Activated T-helper 17 cell treated with anti-CD3 and anti-CD28 coated beads, Interleukin-2, amount 50 U/mL, for 72 hours (primary cell): Measurements from ENCODE around the gene TMEM181. TPM values are rescaled to one million over a fixed set of nuclear protein-coding genes. Genes with fewer than 3 reads are reported as not detected.
"Not testable (repeated sequence)": the region's sequence is repeated elsewhere in the genome, so short reads cannot be mapped to it uniquely, and the experiment has no call there.

ENCODE experiments used
- ATAC-seq: fragments of 150-1000 bp; cut with Tn5 transposase; replicated peaks from 2 replicates; pipeline ENCODE4 v1.10.0; 2021; ENCODE audit warnings: mild to moderate bottlenecking, moderate library complexity
- H3K27ac Mint-ChIP-seq: one replicate; pipeline ENCODE4 v1.8.0; 2022; ENCODE audit warnings: mixed read lengths
- H3K27me3 Mint-ChIP-seq: one replicate; pipeline ENCODE4 v1.8.0; 2022; ENCODE audit warnings: mixed read lengths
- H3K36me3 Mint-ChIP-seq: one replicate; pipeline ENCODE4 v1.8.0; 2022; ENCODE audit warnings: low read depth, mild to moderate bottlenecking, mixed read lengths
- H3K4me1 Mint-ChIP-seq: one replicate; pipeline ENCODE4 v1.8.0; 2022; ENCODE audit warnings: mixed read lengths
- H3K4me3 Mint-ChIP-seq: one replicate; pipeline ENCODE4 v1.8.0; 2022; ENCODE audit warnings: mild to moderate bottlenecking, mixed read lengths
- H3K9me3 Mint-ChIP-seq: one replicate; pipeline ENCODE4 v1.8.0; 2022; ENCODE audit warnings: mixed read lengths
- total RNA-seq, 2 donors: library from RNA; stranded (reverse); gene quantifications; one replicate each; pipeline ENCODE4 v1.2.3, GENCODE V29; 2022

The TMEM181 gene
- total RNA-seq, 2 donors from 2014 or later, result 11.8 to 16.4 TPM

DNA sequence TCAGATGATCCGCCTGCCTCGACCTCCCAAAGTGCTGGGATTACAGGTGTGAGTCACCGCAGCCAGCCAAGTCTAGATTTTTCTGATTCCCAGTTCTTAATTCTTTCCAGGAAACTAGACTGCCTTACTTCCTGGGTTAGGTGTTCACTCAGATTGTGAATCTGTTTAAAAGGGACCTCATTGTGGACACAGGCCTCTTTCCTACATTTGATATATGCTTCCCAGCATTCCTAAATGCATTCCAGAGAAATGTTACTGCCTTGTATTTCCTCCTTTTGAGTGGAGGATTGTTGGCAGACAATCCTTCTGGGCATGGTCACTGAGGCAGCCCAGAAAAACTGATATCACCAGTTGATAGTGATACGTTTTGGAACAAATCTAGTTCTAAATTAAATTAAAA, 15.7 kb downstream of the TMEM181 start:
- Mint-ChIP-seq H3K27ac (peak overlapping the region; percentile 96), H3K36me3 (peaks cover 88% of the 10 kb centered on the region), H3K4me3 (no peak overlapping the region), H3K9me3 (no peaks in the 10 kb centered on the region), H3K27me3 (no peaks in the 10 kb centered on the region), H3K4me1 (peaks cover 30% of the 10 kb centered on the region)
- no peak for ATAC-seq

DNA sequence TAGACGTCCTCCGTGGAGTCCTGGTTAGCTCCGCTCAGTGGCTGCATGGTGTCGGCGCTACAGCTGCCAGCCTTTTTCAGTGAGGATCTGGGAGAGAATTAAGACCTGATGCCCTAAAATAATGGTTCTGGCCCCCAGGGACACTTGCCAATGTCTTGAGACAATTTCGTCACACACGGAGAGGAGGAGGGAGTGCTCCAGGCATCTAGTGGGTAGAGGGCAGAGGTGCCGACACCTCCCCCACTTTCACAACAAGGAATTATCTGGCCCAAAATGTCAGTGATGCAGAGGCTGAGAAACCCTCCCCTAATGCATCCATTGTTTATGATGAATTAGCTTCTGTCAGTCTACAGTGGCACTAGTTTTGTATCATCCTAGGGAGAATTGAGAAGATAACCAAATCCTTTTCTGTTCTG, 24.4 kb downstream of the TMEM181 start:
- Mint-ChIP-seq H3K4me1 (no peaks in the 10 kb centered on the region), H3K27me3 (no peaks in the 10 kb centered on the region), H3K9me3 (no peaks in the 10 kb centered on the region), H3K27ac (peak overlapping the region; percentile 73), H3K4me3 (no peak overlapping the region), H3K36me3 (peaks cover 100% of the 10 kb centered on the region)
- no peak for ATAC-seq

DNA sequence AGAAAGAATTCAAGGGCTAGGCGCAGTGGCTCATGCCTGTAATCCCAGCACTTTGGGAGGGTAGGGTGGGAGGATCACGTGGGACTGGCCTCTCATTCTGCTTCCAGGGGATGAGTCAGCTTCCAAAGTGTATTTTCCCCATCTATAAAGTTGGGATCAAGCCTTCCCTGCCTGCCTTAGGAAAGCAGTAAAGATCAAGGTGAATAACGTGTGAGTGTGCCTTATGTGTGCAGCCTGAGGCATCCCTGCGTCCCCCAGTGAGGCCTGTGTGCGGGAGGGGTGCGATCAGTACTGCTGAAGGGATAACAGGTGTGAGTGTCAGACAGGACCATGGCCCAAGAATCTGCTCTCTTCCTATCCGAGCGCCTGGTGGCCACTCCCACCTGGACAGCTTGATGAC, 26.8 kb downstream of the TMEM181 start:
- Mint-ChIP-seq H3K36me3 (peaks cover 100% of the 10 kb centered on the region), H3K9me3 (no peaks in the 10 kb centered on the region), H3K27me3 (no peaks in the 10 kb centered on the region), H3K4me3 (no peak overlapping the region), H3K27ac (no peak overlapping the region), H3K4me1 (no peaks in the 10 kb centered on the region)
- ATAC-seq, result no peak

GRCh38 chr6:158589366-158589765, 29.5 kb downstream of the TMEM181 start:
- Mint-ChIP-seq H3K9me3 (no peaks in the 10 kb centered on the region), H3K36me3 (peaks cover 99% of the 10 kb centered on the region), H3K4me3 (no peak overlapping the region), H3K27me3 (no peaks in the 10 kb centered on the region), H3K4me1 (no peaks in the 10 kb centered on the region), H3K27ac (peak overlapping the region; percentile 54)
- ATAC-seq, result no peak

DNA sequence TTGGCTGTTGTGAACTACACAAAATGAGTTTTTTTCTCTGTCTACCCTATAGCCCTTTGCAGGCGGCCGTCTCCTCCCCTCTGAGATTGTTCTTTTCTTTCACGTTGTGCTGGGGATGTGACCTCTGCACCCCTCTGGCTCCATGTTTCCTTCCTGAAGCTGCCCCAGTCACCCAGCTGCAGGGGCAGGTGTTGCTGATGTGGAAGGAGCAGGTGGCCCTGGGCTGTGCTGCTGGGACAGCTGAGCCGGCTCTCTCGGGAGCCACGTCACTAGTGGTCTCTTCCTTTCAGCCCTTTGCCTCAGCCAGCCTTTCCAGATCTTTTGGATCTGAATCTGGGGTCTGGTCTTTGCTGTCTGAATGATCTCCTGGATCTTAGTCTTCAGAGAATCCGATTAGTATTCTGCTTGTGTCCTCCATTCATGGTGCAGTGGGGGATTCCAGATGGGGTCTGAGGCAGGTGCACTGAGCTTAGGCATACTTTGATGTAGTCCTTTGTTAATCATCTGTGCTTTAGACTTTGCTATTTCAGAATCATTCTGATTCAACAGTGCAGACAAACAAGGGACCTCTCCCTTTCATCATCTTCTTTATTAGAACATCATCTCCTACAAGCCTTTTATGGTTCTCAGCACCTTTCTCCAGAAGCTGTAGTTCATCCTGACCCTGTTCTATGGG, 31.4 kb downstream of the TMEM181 start:
- Mint-ChIP-seq H3K4me3 (no peak overlapping the region), H3K27ac (peak overlapping the region; percentile 66), H3K27me3 (no peaks in the 10 kb centered on the region), H3K36me3 (peaks cover 99% of the 10 kb centered on the region), H3K9me3 (no peaks in the 10 kb centered on the region), H3K4me1 (no peaks in the 10 kb centered on the region)
- peak; percentile 32 for ATAC-seq

DNA sequence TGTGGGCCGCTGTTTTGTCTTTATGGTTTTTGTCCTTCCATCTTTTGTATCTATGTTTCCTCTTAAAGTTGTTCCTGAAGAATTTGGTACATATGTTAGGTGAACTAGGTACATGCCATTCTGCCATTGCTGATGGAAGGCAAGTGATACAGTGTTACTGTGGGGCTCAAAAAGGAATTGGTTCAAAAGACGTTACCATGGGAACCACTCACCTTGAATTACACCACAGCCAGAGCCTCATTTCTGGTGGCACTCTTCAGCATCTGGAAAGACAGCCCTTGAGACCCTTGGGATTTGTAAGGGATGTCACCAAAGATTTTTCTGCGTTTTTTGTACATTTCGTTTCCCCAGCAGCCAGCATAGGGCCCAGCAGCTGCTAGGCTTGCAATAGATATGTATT, 31.9 kb downstream of the TMEM181 start:
- Mint-ChIP-seq H3K27ac (peak overlapping the region; percentile 66), H3K9me3 (no peaks in the 10 kb centered on the region), H3K36me3 (peaks cover 99% of the 10 kb centered on the region), H3K4me3 (no peak overlapping the region), H3K27me3 (no peaks in the 10 kb centered on the region), H3K4me1 (no peaks in the 10 kb centered on the region)
- no peak for ATAC-seq

DNA sequence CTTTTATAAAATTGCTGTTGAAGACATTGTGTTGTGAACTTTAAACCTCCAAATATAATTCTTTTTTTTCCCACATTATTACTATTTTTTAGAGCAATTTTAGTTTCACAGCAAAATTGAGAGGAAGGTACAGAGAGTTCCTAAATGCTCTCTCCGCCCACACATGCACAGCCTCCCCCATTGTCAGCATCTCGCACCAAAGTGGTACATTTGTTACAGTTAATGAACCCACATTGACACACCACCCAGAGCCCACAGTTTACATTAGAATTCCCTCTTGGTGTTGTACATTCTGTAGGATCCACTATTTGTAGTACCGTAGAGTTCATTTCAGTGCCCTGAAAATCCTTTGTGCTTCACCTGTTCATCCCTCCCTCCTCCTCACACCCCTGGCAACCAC, 33.8 kb downstream of the TMEM181 start:
- Mint-ChIP-seq H3K27me3 (no peaks in the 10 kb centered on the region), H3K27ac (no peak overlapping the region), H3K9me3 (no peaks in the 10 kb centered on the region), H3K4me1 (no peaks in the 10 kb centered on the region), H3K36me3 (peaks cover 98% of the 10 kb centered on the region), H3K4me3 (no peak overlapping the region)
- ATAC-seq, result no peak

- H3K4me1 Mint-ChIP-seq, result no peaks in the 10 kb centered on the region
- no peak for ATAC-seq
- peaks cover 98% of the 10 kb centered on the region for H3K36me3 Mint-ChIP-seq
Observed at GRCh38 chr6:158595223-158595622, 35.3 kb downstream of the TMEM181 start.

DNA sequence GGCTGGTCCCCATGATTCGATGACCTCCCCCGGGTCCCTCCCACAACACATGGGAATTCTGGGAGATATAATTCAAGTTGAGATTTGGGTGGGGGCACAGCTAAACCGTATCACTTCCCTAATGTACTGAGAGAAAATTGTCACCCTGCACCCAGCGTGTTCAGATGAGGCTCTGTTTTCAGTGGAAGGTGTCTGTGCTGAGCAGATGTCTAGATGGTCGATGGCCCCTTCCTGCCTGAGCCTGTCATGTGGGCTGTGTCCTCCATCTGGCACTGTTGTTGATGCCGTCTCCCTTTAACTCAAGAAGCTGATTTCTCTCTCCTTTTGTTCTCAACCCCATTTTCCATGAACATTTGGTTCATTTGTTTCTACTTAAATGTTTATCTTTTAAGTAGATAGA, 37.0 kb downstream of the TMEM181 start:
- no peak for ATAC-seq
- H3K4me3 Mint-ChIP-seq, result no peak overlapping the region
- H3K27ac Mint-ChIP-seq, result peak overlapping the region; percentile 70
- no peaks in the 10 kb centered on the region for H3K4me1 Mint-ChIP-seq
- H3K9me3 Mint-ChIP-seq, result no peaks in the 10 kb centered on the region
- H3K36me3 Mint-ChIP-seq, result peaks cover 86% of the 10 kb centered on the region
- no peaks in the 10 kb centered on the region for H3K27me3 Mint-ChIP-seq

More at GRCh38 chr6:158595223-158595622, 35.3 kb downstream of the TMEM181 start:
- Mint-ChIP-seq H3K9me3 (no peaks in the 10 kb centered on the region), H3K27me3 (no peaks in the 10 kb centered on the region), H3K4me3 (no peak overlapping the region), H3K27ac (peak overlapping the region; percentile 66)

DNA sequence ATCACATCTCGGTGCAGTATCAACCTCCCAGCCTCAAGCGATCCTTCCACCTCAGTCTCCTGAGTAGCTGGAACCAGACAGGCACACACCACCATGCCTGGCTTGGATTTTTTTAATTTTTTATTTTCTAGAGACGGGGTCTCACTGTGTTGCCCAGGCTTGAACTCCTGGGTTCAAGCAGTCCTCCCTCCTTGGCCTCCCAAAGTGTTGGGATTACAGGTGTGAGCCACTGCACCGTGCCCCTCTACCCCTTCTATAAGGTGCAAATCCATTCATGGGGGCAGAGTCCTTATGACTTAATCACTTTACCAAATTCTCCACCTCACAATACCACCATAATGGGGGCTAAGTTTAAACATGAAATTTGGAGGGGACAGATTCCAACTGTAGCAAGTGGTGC, 37.7 kb downstream of the TMEM181 start:
- Mint-ChIP-seq H3K4me1 (no peaks in the 10 kb centered on the region), H3K4me3 (no peak overlapping the region), H3K9me3 (no peaks in the 10 kb centered on the region), H3K27me3 (no peaks in the 10 kb centered on the region), H3K36me3 (peaks cover 87% of the 10 kb centered on the region), H3K27ac (peak overlapping the region; percentile 70)
- ATAC-seq, result no peak

- Mint-ChIP-seq H3K9me3 (no peaks in the 10 kb centered on the region), H3K36me3 (peaks cover 86% of the 10 kb centered on the region), H3K4me3 (no peak overlapping the region), H3K27me3 (no peaks in the 10 kb centered on the region), H3K27ac (no peak overlapping the region), H3K4me1 (peaks cover 5% of the 10 kb centered on the region)
- no peak for ATAC-seq
Observed at GRCh38 chr6:158599635-158600034, 39.7 kb downstream of the TMEM181 start.

DNA sequence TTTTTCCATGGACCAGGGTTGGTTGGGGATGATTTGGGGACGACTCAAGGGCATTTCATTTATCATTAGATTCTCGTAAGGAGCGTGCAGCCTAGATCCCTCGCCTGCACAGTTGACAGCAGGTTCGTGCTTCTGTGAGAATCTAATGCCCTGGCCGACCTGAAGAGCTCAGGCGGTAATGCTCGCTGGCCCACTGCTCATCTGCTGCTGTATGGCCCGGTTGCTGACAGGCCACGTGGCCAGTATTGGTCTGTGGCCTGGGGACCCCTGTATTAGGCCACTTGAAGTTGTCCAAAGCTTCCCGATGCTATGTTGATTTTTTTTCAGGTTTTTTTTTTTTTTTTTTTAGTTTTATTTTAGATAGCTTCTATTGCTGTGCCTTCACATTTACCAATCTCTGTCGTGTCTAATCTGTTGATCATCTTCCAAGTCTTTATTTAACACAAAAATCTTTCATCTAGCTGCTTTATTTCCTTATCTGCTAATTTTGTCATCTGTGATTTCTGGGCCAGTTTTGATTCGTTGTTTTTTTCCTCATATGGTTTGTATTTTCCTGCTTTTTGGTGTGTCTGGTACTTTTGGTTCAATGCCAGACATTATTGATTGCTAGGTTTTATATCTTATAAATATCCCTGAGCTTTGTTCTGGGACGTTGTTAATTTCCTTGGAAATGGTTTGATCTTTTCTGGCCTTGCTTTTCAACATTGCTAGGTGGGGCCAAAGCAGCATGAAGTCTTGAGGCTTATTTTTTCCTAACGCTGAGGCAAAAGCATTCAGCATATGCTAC, 43.6 kb downstream of the TMEM181 start:
- Mint-ChIP-seq H3K36me3 (peaks cover 83% of the 10 kb centered on the region), H3K27me3 (no peaks in the 10 kb centered on the region), H3K4me3 (no peak overlapping the region), H3K9me3 (no peaks in the 10 kb centered on the region), H3K27ac (peak overlapping the region; percentile 29), H3K4me1 (peaks cover 10% of the 10 kb centered on the region)
- no peak for ATAC-seq

DNA sequence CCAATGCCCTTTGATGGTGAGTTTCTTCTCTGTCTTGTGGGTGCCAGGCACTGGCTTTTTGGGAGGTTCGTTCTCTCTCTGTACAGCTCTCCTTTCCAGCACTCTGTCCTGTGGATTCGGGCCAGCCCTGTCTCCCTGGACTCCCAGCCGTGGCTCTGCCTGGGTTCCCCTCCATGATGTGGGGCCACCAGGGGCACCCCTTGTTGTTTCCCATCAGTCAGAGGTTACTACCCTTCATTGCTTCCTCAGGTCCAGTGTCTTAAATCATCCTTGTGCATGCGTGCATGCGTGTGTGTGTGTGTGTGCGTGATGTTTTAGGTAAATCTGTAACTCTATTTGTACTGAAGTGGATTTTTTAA, 44.1 kb downstream of the TMEM181 start:
- Mint-ChIP-seq H3K4me3 (no peak overlapping the region), H3K27ac (peak overlapping the region; percentile 29), H3K27me3 (no peaks in the 10 kb centered on the region), H3K36me3 (peaks cover 83% of the 10 kb centered on the region), H3K9me3 (no peaks in the 10 kb centered on the region), H3K4me1 (peaks cover 10% of the 10 kb centered on the region)
- ATAC-seq, result no peak

DNA sequence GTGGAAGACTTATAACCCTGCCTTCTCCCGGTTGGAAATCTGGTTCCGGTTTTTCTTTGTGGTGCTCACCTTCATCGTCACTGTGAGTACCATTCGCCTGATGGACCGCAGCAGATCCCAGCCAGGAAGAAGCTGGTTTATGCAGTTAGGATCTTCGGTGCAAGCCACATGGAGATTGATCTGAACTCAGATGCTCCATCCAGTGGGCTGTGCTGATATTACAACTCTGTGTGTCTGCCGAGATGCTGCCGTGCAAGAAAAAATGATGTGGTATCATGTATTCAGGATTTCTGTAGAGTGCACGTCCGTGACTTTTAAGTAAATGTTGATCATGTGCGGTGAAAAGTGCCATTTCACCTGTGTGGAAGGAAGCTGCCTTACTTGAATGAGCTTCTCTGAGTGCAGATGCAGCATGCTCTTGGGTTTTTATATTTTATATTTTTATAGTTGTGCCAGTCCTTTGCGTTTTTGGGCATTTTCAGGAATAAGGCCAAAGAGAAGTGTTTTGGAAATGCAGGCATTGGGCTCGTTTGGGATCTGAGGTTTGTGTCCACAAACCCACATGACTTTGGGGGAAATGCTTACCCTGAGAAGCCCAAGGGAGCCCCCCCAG, 45.5 kb downstream of the TMEM181 start:
- no peaks in the 10 kb centered on the region for H3K27me3 Mint-ChIP-seq
- no peaks in the 10 kb centered on the region for H3K9me3 Mint-ChIP-seq
- H3K27ac Mint-ChIP-seq, result no peak overlapping the region
- ATAC-seq, result peak; percentile 51
- peaks cover 84% of the 10 kb centered on the region for H3K36me3 Mint-ChIP-seq
- peaks cover 10% of the 10 kb centered on the region for H3K4me1 Mint-ChIP-seq
- H3K4me3 Mint-ChIP-seq, result no peak overlapping the region

GRCh38 chr6:158606011-158606410, 46.1 kb downstream of the TMEM181 start:
- H3K27ac Mint-ChIP-seq, H3K9me3 Mint-ChIP-seq, H3K27me3 Mint-ChIP-seq, ATAC-seq, H3K4me3 Mint-ChIP-seq: not testable (repeated sequence)
- Mint-ChIP-seq H3K4me1 (peaks cover 10% of the 10 kb centered on the region), H3K36me3 (peaks cover 90% of the 10 kb centered on the region)
